HG02981 (cell line): ENCODE results near the gene PPIP5K2.
A peak's percentile ranks its signal among the peaks of the same experiment; 100 is the strongest.
"Not testable (repeated sequence)": the region's sequence is repeated elsewhere in the genome, so short reads cannot be mapped to it uniquely, and the experiment has no call there.

Experiments used
- ATAC-seq: cut with Tn5 transposase; IDR thresholded peaks from one replicate; pipeline ENCODE4 v1.9.1; 2021; ENCODE audit warnings: mild to moderate bottlenecking, moderate library complexity; ENCODE audit not compliant: unreplicated experiment

PPIP5K2 gene

GRCh38 chr5:103120607-103121200 is 603 bp downstream of the PPIP5K2 start:
- ATAC-seq: no peak

GRCh38 chr5:103122242-103122641 is 2.1 kb downstream of the PPIP5K2 start:
- no peak for ATAC-seq

- ATAC-seq: no peak
Observed at GRCh38 chr5:103126557-103126956, 6.5 kb downstream of the PPIP5K2 start.

GRCh38 chr5:103127292-103127817 is 7.3 kb downstream of the PPIP5K2 start:
- no peak for ATAC-seq

- ATAC-seq: no peak
Observed at GRCh38 chr5:103128202-103128601, 8.1 kb downstream of the PPIP5K2 start.

GRCh38 chr5:103132684-103133083 is 12.6 kb downstream of the PPIP5K2 start:
- ATAC-seq: no peak

GRCh38 chr5:103133231-103133630 is 13.1 kb downstream of the PPIP5K2 start:
- no peak for ATAC-seq

- ATAC-seq: no peak
Observed at GRCh38 chr5:103135461-103135860, 15.4 kb downstream of the PPIP5K2 start.

GRCh38 chr5:103138202-103138690 is 18.1 kb downstream of the PPIP5K2 start:
- ATAC-seq: no peak

- ATAC-seq: peak; percentile 99
Observed at GRCh38 chr5:103139264-103139865, 19.3 kb downstream of the PPIP5K2 start.

GRCh38 chr5:103142132-103142531 is 22.0 kb downstream of the PPIP5K2 start:
- ATAC-seq: not testable (repeated sequence)

- ATAC-seq: no peak
Observed at GRCh38 chr5:103145196-103145595, 25.1 kb downstream of the PPIP5K2 start.

GRCh38 chr5:103148213-103148612 is 28.1 kb downstream of the PPIP5K2 start:
- no peak for ATAC-seq

GRCh38 chr5:103151156-103151555 is 31.1 kb downstream of the PPIP5K2 start:
- no peak for ATAC-seq

- ATAC-seq: no peak
Observed at GRCh38 chr5:103166706-103167105, 46.6 kb downstream of the PPIP5K2 start.

- no peak for ATAC-seq
Observed at GRCh38 chr5:103174147-103174546, 54.0 kb downstream of the PPIP5K2 start.

- ATAC-seq: no peak
Observed at GRCh38 chr5:103177543-103177942, 57.4 kb downstream of the PPIP5K2 start.

- no peak for ATAC-seq
Observed at GRCh38 chr5:103178167-103178566, 58.1 kb downstream of the PPIP5K2 start.

GRCh38 chr5:103186152-103186551 is 66.1 kb downstream of the PPIP5K2 start:
- ATAC-seq: no peak

GRCh38 chr5:103188436-103188835 is 68.3 kb downstream of the PPIP5K2 start:
- no peak for ATAC-seq

GRCh38 chr5:103203226-103203625 is 83.1 kb downstream of the PPIP5K2 start:
- no peak for ATAC-seq

GRCh38 chr5:103204990-103205389 is 84.9 kb downstream of the PPIP5K2 start:
- ATAC-seq: not testable (repeated sequence)
